GM18909 (cell line): ENCODE data around the gene RAB1A.

Source experiments
- ATAC-seq: cut with Tn5 transposase; IDR thresholded peaks from one replicate; pipeline ENCODE4 v1.9.1; 2021; ENCODE audit warnings: mild to moderate bottlenecking; ENCODE audit not compliant: unreplicated experiment, poor library complexity

RAB1A gene

DNA sequence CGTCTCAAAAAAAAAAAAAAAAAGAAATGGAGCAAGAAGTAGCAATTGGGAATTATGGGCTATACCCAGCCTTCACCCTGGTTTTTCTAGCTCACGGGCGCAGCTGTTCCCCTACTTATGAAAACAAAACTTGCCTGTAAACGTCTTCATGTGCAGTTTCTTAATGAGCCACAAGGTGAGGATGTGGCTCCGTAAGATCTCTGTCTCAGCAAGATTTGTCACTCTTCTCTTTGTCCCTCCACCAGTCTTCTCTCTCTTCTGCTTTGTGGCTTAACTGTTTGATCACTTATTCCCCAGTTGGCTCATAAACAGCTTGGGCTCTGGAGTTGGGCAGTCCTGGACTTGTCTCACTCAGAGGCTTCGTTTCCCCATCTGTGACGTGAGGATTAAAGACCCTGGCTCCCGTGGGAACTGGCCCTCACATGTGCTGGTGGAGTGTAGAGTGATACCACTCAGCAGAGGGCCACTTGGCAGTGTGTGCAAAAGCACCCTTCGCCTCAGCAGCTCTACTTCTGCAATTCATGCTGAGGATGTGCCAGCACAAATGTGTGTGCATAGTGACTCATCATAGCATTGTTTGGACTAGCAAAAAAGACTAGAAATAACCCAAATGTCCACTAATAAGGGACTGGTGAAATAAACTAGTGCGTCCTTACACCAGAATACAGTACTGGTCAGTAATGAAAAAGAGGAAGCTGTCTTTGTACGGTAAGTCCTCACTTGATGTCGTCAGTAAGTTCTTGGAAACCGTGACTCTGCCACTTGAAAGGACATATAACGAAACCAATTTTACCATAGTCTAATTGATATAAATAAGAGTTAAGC, 65.0 kb downstream of the RAB1A start:
- ATAC-seq = peak; percentile 85

DNA sequence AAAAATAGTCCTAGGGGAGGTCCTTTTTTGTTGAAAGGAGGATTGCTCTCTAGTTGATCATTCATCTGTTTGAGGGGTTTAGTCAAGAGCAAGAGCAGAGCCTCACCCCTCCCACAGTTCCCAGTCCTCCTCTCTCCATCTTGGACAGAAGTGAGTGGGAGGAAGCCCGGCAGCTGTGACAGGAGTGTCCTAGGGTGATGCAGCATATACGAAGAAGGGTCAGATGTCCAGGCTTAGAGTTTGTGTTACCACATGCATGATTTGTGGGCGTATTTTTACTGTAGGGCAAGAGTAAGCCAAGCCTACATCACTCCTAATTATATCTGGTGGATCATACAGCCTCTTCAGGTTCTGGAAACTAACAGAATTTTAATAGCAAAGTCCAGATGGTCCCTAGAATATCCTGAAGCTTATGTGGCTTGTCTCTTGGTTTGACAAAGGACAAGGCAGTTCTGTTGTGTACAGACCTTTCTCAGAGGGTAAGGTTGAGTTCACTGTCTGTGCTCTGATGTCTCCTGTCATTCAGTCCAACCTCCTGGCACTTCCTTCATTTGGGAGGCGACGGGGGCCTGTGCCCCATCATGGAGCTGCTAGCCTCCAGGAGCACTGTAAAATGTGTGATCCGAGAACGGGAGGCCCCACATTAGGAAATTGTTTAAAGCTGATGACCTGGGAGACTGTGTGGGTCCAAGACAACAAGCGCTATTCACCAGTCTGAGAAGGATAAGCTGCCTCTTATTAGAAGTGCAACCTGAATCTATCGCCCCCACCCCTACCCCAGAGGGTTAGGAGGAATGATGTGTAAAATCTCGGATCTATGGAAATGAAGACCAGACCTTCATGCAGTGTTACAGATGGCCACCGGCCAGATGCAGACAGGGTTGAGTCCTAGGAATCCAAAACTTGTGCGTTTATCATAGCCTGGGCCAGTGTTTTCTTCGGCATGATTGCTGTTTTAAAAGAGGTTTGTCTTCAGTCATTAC, 66.8 kb downstream of the RAB1A start:
- no peak for ATAC-seq

DNA sequence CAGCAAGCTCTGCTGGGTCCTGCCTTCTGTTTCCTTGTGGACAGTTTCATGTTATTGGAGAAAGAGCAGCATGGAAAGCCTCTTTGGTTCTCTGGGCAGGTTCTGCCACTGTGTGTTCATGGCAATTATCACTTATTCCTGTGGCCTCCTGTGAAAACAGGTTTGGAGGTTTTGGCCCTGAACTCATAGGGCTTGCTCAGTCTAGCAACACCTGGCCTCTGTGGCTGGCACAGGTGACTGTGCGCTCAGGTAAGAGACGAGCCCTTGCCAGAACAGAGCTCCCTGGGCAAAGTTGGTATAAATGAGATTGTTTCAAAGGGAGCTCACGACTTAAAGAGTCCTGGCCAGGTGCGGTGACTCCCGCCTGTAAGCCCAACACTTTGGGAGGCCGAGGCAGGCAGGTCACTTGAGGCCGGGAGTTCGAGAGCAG, 68.0 kb downstream of the RAB1A start:
- ATAC-seq = no peak

DNA sequence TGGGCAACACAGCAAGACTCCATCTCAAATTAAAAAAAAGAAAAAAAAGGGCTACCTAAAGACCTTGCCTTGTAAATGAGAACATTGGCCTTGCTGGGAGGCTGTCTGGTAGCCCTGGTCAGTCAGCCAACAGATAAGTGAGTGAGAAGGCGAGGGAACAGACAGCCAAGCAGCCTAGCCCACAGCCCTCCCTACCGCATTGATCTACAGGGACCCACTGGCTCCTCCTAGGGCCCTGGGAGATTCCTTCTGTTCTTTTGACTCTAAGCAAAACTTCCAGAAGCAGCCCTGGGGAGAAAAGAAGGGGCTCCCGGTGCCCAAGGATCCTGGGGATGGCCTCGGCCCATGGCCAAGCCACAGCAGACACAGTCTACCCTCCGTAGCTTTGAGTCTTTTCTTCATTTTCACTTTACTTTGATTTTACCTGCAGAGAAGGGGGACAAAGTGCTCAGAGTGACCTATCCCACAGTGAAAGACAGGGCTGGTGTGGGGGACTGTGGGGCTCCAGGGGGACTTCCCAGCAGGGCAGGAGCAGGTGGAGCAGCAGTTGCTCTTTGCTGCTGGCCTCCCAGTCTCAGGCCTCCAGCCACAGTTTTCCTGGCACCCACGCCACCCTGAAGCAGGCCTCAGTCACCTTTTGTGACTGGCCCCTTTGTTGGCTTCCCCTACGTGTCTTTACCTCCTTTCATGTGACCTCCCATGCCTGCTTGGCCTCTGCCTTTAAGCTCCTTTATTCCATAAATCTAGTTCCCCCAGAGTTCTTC, 68.6 kb downstream of the RAB1A start:
- no peak for ATAC-seq

DNA sequence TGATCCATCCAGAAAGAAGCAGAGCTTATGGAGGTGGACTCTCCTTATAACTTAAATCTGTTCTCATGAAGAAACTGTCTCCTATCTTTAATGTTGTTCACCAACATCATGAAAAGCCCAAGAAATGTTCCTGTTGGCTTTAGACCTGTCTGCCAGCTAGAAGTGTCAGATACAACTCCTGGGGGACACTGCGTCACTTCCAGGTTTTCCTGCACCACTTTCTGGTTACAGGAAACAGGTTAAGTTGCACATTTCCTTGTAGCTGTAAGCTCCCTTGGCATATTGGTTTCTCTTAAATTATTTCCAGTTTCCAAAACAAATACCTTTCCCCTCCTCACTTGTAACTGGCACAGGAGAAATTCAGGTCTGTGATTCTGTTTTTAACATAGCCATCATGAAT, 70.8 kb downstream of the RAB1A start:
- ATAC-seq = no peak

DNA sequence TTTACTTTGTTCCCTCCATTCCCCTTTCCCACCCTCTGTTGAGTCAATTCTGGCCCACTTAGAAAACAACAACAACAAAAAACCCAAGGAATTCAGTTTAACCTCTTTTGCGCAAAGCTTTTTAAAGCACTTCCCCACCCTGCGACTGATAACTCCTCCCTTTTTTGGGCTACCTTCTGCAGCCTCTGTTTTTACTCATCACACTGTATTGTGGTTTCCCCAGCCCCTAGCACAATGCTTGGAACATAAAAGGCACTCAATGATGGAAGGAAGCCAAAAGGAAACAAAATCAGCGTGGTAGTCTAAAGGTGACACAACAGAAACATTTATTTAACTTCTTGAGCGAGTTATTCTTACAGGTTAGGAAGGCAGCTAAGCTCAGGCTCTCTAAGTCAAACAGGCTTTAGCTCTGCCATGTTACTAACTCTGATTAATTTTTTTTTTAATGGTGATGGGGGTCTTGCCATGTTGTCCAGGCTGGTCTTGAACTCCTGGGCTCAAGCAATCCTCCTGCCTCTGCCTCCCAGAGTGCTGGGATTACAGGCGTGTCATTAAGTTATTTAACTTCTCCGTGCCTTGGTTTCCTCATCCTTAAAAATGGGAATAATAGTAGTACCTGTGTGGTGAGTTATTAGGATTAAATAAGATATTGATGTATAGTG, 72.4 kb downstream of the RAB1A start:
- no peak for ATAC-seq

DNA sequence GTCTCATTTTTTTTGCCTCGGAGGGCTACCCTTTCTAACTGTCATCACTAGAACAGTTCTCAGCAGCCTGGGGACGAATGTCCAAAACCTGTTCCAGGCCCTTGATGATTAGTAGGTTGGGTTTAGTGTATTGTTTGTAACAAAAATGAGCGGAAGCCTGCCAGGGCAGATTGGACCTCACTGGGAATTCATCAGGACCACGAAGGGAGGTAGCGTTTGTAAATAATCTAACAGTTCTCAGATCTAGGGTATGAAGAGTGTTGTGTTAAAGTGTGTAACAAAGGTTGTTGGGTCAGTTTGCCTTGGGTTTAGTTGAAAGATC, 72.9 kb downstream of the RAB1A start:
- ATAC-seq = no peak

DNA sequence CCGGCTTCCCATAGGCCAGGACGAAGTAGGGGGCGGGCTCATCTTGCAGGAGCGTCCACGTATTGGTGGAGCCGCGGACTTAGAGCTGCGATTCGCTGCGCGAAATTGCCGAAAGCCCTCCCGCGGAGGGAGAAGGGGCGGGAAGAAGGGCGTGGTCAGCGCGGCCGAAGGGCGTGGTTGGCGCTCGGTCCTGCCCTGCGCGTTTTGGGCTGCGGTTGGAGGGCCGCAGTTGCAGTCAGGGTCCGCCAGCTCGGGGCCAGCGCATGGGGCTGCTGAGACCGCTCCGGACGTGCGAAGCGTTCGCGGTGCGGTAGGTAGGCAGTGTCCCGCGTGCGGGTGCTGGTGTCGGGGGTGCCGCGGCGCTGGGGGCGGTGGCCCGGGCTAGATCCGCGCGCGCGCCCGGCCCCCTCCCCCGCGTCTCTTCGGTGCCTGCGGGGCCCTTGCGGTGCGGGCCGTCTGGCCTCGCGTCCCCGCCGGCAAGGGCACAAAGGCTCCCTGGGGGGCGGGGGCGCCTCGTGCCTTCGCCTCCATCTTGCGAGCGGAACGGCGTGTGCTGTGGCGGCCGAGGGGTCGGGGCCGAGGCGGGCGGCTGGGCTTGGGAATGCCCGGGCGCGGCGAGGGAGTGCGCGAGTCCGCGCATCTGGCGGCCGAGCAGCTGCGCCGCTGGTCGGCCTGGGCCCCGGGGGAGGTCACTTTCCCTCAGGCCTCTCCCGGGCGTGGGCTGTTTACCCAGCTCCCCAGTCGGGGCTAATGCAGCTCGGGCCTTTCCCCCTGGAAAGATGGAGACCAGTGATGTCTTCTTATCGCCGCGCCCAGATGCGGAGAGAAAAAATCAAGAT, 73.5 kb downstream of the RAB1A start, which contains the start of gene CEP68:
TSS of gene CEP68 (plus strand) at position 202 of the 839 bp plus-strand sequence. CDS start 13,029 bp downstream, outside the sequence.
- peak; percentile 87 for ATAC-seq

DNA sequence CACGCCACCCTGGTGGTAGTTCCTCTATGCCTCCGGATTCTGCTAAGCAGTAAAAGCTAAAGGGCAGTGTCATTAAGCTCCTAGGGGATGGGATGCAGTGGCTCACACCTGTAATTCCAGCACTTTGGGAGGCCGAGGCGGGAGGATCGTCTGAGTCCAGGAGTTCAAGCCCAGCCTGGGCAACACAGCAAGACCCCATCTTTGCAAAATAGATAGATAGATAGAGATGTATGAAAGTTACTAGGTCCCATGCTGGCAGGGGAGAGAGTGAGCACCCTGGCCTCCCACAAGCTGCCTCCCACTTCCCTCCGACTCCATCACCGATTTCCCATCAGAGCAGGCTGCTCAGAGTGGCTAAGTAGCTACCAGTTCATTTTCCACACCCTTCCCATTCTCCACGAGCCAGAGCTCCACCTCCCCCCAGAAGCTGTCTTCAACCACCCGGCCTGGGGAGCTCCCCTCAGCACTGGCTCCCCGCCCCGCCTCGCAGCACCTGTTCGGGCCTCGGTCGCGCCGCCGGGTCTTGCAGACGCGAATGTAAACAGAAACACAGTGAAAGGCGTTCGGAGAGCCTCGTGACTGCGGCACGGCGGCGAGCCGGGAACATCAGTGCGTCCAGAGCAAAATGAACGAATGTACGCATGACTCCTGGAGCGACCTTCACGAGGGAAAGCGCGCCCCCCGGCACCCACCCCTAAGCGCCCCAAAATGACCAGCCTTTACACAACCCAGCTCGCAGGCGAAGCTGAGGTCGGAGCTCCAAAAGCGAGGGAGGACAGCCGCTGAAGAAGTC, 74.3 kb downstream of the RAB1A start:
- ATAC-seq = peak; percentile 40

DNA sequence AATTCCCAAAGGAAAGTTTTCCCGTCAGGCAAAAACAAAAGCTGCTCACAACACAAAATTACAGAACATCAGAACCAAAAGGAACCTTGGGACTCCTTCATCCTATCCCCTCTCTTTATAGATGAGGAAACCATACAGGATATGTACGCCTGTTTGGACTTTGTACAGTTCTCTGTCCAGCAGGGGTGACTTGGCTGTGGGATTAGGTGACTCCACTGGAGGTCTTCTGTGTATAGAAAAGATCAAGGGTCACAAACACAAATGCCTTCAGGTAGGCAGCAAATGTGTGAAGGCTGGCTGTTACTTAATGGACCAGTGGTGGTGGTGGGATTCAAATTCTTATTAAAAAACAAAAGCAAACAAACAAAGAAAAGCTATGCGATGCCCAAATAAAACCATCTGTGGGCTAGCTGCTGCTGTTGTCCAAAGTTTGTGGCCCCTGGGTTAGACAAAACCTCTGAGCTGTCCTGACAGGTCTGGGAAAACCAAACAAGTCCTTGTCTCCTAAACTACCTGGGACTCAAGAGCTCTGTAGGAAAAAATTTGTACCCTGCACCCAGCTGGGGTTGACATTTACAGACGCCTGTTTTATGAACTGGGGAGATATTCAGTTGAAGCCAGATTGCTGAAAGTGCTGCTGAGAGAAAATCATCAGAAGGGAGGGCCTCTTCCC, 75.0 kb downstream of the RAB1A start:
- ATAC-seq = no peak

DNA sequence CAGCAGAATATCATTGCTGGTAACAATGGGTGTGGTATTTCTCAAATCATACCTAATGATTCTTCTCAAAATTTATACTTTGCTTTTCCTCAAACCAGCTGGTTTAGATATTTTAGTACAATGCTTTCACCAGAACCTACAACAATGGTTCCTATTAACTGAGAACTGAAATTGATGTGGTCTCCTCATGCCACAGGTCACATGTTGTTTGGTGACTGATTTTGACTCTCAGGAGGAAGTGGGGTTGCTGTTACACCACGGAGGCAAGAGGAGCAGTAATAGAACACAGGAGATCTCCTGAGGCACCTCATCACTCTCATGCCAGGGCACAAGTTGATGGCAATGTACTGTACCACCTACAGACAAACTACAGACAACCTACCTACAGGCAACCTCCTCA, 76.7 kb downstream of the RAB1A start:
- ATAC-seq = peak; percentile 64

DNA sequence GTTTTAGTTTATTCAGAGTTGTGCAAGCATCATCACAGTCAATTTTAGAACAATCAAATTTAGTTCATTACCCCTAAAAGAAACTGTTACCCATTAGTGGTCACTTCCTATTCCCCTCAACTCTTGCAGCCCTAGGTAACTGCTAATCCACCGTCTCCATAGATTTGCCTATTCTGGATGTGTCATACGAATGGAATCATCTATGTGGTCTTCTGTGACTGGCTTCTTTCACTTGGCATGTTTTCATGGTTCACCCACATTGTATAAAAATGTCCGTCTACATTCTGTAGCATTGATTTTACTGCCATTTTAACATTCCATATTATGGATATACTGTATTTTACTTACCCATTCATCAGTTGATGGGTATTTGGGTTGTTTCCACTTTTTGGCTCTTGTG, 79.0 kb downstream of the RAB1A start:
- ATAC-seq = no peak

DNA sequence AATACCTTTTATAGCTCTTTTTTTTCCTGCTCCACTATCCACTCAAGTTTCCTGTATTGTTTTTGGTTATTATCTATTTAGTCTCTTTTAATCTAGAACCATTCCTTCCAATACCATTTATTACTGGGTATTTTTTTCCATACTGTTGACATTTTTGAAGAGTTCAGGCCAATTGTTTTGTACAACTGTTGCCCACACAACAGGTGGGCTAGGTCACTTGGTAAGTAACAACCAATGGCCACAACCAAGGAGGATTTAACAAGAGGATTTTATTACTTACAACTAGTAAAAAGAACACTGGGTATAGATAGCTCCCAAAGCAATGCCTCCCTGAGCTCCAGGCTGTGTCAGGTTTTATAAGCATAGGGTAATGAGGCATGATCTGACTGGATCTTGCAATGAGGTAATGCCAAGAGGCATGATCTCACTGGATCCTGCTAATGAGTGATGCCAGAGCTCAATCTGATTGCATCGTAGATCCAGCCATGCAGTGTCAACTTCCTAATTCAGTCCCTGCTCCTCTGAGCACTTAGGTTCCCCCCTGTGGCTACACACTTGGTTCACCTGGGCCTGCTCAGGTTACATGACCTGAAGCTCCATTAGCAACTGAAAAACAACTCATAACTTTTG, 80.8 kb downstream of the RAB1A start:
- ATAC-seq = no peak

DNA sequence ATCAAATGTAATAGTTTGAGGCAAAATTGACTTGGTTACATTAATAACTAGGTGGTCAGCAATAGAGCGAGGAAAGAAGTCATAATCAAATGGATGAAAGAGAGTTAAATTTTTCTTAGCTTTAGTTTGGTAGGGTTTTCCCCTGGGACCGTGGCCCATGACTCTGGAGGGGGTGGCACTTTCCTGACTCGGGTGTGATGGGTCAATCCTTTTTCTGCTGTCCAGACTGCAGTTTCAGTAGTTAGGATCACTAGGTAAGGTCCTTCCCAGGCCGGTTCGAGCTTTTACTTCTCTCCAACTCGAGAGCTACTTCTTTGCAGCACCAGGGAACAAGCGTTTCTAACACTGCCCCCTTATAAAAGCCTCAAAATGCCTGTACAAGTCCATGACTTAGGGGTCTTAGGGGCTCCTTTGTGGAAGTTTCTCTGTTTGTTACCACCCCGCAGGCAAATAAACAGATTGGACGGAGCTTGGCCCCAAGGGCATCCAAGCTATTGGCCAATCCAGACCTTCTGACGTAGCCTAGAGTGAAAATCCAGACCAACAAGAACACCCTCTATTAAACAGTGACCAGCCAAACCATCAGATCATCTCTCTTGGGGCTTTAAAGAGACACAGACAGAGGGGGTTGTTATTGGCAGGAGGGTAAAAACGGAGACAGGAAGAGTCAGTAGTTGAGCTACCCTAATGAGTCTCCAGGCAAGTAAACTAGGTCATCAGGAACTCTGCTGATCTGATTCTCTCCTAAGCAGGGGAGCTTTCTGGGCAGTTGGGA, 83.1 kb downstream of the RAB1A start:
- ATAC-seq = no peak

DNA sequence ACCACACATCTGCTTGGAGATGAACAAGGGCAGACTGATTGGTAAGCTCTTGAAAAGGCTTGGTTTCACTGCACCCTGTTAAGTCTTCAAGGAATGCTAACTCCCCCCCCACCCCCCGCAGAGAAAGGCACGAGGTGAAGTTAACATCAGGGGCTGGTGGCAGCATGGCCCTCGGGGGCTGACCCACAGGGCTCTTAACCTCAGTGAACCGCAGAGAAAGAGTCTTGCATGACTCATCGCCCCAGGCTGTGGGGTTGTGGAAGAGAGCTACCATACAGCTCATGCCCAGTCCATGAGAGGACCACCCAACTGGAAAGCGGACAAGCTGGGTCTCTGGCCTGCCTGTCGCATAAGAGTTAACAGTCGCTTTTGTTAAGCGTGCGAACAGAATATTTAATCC, 84.3 kb downstream of the RAB1A start:
- ATAC-seq = no peak

DNA sequence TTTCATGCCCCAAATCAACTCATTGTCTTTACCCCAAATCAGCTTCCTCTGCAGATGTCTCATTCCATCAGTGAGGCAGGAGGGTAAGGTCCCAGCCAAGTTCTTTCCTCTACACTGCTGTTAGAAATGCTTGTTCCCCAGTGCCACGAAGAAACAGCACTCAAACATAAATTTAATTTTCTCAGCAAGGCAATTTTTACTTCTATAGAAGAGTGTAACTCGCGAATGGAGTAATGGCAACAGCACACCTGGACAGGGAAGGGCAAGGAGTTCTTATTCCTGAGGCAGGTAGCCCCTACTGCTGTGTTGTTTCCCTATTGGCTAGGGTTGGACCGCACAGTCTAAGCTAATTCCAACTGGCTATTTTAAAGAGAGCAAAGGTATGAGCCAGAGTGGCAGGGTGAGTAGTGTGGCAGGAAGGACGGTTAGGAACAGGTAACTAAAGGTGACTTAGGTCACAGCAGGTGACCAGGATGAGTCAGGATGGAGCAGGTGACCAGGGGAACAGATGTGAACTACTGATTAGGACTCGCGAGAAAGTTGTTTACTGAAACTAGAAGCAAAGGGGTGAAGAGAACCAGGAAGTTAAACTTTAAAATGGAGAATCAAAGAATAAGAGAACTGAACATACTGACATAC, 85.7 kb downstream of the RAB1A start:
- no peak for ATAC-seq
